IMR-90 (cell line): ENCODE results near the gene URM1.
"Not testable (repeated sequence)": the region's sequence is repeated elsewhere in the genome, so short reads cannot be mapped to it uniquely, and the experiment has no call there.

Experiments used
- CEBPB ChIP-seq: IDR thresholded peaks from 2 replicates; pipeline ENCODE4 v1.6.1; 2012; ENCODE audit warnings: low read depth, low read length, improper control_type of control experiment
- CHD1 ChIP-seq: IDR thresholded peaks from 2 replicates; pipeline ENCODE4 v1.6.1; 2012; ENCODE audit warnings: low read depth, low read length, improper control_type of control experiment
- MAZ ChIP-seq: IDR thresholded peaks from 2 replicates; pipeline ENCODE4 v1.6.1; 2012; ENCODE audit warnings: low read depth, mild to moderate bottlenecking, low read length, improper control_type of control experiment, moderate library complexity, borderline replicate concordance
- NFE2L2 ChIP-seq: fragments of 150-350 bp; IDR thresholded peaks from 2 replicates; pipeline ENCODE4 v1.6.1; 2016; ENCODE audit warnings: low read depth, mild to moderate bottlenecking, low read length
- POLR2A ChIP-seq: IDR thresholded peaks from 2 replicates; pipeline ENCODE4 v1.6.1; 2012; ENCODE audit warnings: mild to moderate bottlenecking, low read depth, low read length
- RAD21 ChIP-seq: IDR thresholded peaks from 2 replicates; pipeline ENCODE4 v1.6.1; 2012; ENCODE audit warnings: low read length, improper control_type of control experiment
- RCOR1 ChIP-seq: IDR thresholded peaks from 2 replicates; pipeline ENCODE4 v1.6.1; 2012; ENCODE audit warnings: mild to moderate bottlenecking, low read length, improper control_type of control experiment; ENCODE audit not compliant: insufficient replicate concordance
- RFX5 ChIP-seq: IDR thresholded peaks from 2 replicates; pipeline ENCODE4 v1.8.0; 2012; ENCODE audit warnings: low read depth, mild to moderate bottlenecking, low read length, moderate library complexity
- SMC3 ChIP-seq: fragments of 150-350 bp; IDR thresholded peaks from 2 replicates; pipeline ENCODE4 v1.6.1; 2016; ENCODE audit warnings: low read depth, mild to moderate bottlenecking, antibody characterized with exemption, low read length, moderate library complexity
- TF ChIP-seq, protein P1 (sequence below): conservative IDR thresholded peaks from 2 replicates; pipeline ENCODE4 v1.5.1; 2012; ENCODE audit warnings: mild to moderate bottlenecking, low read depth, low read length, improper control_type of control experiment
- TF ChIP-seq, protein P2 (sequence below): fragments of 150-350 bp; IDR thresholded peaks from 2 replicates; pipeline ENCODE4 v1.6.1; 2016; ENCODE audit warnings: low read depth, mild to moderate bottlenecking, low read length, moderate library complexity, borderline replicate concordance

DNA sequence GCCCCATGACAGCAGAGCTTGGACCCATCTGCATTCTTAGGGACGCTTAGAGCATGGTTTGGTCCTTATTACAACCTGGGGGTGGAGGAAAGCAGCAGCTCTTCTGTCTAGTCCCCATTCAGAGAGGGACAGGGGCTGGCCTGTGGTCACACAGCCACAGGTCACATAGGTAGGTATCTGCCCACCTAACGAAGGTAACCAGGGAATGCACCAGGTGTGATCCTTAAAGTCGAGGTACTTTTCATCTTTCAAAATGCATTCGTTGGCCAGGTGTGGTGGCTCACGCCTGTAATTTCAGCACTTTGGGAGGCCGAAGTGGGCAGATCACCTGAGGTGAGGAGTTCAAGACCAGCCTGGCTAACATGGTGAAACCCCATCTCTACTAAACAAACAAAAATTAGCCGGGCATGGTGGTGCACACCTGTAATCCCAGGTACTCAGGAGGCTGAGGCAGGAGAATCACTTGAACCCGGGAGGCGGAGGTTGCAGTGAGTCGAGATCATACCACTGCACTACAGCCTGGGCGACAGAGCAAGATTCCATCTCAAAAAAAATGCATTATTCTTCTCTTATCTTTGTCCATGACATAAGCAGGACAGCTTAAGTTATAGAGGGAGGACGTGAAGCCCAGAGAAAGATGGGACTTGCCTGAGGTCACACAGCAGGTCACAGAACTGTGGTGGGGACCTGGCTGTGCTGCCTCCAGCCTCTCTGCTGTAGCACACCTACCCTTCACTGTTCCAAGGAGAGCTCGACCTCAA, 51.0 kb downstream of the URM1 start:
- TF ChIP-seq, protein P1, sequence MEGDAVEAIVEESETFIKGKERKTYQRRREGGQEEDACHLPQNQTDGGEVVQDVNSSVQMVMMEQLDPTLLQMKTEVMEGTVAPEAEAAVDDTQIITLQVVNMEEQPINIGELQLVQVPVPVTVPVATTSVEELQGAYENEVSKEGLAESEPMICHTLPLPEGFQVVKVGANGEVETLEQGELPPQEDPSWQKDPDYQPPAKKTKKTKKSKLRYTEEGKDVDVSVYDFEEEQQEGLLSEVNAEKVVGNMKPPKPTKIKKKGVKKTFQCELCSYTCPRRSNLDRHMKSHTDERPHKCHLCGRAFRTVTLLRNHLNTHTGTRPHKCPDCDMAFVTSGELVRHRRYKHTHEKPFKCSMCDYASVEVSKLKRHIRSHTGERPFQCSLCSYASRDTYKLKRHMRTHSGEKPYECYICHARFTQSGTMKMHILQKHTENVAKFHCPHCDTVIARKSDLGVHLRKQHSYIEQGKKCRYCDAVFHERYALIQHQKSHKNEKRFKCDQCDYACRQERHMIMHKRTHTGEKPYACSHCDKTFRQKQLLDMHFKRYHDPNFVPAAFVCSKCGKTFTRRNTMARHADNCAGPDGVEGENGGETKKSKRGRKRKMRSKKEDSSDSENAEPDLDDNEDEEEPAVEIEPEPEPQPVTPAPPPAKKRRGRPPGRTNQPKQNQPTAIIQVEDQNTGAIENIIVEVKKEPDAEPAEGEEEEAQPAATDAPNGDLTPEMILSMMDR, result not testable (repeated sequence)
- TF ChIP-seq, protein P2, sequence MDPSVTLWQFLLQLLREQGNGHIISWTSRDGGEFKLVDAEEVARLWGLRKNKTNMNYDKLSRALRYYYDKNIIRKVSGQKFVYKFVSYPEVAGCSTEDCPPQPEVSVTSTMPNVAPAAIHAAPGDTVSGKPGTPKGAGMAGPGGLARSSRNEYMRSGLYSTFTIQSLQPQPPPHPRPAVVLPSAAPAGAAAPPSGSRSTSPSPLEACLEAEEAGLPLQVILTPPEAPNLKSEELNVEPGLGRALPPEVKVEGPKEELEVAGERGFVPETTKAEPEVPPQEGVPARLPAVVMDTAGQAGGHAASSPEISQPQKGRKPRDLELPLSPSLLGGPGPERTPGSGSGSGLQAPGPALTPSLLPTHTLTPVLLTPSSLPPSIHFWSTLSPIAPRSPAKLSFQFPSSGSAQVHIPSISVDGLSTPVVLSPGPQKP, result not testable (repeated sequence)
- TF ChIP-seq RAD21, POLR2A, RCOR1, MAZ, CEBPB, RFX5, CHD1, NFE2L2, SMC3: not testable (repeated sequence)
